Measurements from ENCODE around the gene IFI44L.

IFI44L gene

DNA sequence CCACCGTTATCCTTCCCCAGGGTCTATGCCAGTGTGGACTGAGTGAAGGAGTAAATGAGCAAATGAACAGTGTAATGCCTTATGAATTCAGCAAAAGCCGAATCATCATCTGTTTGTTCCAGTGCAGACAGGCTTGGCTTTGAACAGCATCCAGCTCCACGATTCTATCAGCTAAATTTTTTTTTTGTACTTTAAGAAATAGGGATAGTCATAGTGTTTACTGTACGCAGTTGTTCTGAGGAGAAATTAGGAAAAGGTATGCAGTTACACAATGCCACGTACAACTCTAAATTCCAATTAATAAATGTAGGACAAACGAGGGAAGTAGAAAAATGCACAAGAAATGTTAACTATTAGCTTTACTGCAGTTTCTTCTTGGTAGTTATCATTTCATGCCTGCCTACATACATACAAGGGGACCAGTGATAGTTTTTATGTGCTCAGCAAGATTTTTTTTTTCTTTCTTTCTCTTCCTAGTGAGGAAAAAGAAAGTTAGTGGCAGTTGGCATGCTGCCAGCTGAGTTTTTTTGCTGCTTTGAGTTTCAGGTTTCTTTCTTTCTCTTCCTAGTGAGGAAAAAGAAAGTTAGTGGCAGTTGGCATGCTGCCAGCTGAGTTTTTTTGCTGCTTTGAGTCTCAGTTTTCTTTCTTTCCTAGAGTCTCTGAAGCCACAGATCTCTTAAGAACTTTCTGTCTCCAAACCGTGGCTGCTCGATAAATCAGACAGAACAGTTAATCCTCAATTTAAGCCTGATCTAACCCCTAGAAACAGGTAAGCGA, at the start of gene IFI44L:
Gene IFI44L (plus strand): TSS at position 646 of the 777 bp plus-strand sequence. CDS start 7,468 bp downstream, outside the sequence.
- no peak for DNase-seq

GRCh38 chr1:78570539-78570938, 49.7 kb upstream of the IFI44L start:
- DNase-seq, result no peak

DNA sequence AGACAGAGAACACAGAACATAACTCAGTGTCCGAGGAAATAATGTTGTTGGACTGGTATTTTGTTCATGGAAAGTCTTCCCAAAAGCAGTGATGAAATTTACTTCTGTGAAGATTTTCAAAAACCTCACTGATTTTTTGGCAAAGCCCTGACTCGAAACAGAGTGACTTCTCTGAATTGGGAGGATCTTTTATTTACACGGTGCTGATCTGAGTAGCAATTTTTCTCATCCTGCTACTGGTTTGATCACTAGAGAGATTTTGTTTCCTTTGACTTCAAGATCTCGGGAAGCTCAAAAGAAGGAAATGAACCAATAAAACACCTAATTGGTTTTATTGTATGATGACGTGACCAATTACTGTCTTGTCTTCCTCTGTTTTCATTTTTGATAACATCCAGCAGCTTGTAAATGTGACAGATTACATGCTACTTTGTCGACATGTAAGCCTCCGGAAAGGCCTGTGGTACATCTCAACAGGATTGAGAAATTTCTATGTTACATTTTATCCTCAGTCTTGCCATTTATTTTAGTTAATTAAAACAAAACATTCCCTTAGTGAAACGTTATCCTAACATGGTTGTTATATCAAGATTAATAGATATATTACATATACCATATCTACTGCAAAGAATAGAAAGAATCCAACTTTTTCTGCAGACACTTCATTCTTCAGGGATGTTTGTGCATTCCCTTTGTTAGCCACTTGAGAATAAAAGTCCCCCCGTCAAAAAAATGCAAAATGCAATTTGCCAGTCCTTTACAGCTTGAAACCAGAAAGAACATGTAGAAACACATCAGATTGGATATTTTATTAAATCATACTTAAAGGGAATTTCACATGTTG, 42.8 kb upstream of the IFI44L start:
- DNase-seq, result no peak

- DNase-seq, result no peak
These were observed 33.7 kb upstream of the IFI44L start for GRCh38 chr1:78586572-78586971.

DNA sequence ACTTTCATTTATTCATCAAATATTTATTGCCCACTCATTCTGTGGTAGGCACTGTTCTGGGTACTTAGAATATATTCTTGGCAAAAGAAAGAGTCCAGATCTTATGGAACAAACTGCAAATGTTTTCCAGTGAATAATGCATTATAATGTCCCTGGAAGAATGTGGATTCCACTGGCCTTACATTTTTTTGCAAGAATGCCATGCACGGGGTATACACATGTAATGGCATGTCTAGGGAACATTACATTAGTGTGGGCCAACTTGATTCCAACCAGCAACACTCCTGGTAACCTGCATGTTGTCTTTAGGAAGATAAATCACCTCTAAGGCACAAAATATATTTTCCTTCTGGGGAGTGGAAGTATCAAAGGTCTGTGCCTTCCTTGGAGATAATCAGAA, 33.0 kb upstream of the IFI44L start:
- no peak for DNase-seq

GRCh38 chr1:78591971-78592370, 28.3 kb upstream of the IFI44L start:
- DNase-seq, result no peak

DNA sequence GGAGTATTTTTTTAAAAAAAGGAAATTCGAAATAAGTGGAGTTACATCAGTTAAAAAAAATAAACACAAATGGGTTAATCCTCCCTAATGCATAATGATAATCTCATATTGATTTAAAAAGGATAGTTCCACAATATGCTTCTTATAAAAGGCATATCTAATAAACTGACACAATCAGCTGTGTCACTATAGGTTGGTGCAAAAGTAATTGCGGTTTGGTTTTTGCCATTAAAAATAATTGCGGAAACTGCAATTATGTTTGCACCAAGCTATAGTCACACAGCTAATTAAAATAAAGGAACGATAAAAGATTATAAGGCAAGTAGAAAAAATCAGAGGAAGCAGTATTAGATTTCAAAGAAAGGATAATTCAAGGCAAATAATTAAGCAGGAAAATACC, 21.0 kb upstream of the IFI44L start:
- DNase-seq, result no peak

DNA sequence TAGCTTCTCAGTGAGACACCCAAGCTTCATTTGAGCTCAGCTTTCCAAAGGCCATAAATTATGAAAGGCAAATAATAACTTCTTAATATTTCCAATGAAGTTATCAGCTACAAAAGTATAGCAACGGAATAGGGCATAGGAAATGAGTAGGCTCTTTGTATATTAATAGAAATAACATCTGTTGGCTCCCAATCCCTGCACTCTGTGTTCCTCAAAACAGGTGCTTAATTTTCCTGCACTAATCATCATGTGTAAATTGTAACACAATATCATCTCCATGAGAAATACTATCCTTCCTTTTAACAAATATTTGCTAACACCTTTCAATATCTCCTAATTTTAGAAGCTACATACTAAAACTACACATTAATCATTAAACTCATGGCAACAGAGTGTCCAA, 19.2 kb upstream of the IFI44L start:
- DNase-seq, result no peak

GRCh38 chr1:78603206-78603605, 17.0 kb upstream of the IFI44L start:
- DNase-seq, result no peak

- no peak for DNase-seq
These were observed 15.6 kb upstream of the IFI44L start for GRCh38 chr1:78604643-78605042.

- DNase-seq, result no peak
These were observed 14.0 kb upstream of the IFI44L start for GRCh38 chr1:78606274-78606673.

- no peak for DNase-seq
These were observed 12.8 kb upstream of the IFI44L start for GRCh38 chr1:78607334-78607927.

- no peak for DNase-seq
These were observed 12.3 kb upstream of the IFI44L start for GRCh38 chr1:78607944-78608343.

GRCh38 chr1:78617615-78618026, 2.6 kb upstream of the IFI44L start:
- DNase-seq, result no peak

DNA sequence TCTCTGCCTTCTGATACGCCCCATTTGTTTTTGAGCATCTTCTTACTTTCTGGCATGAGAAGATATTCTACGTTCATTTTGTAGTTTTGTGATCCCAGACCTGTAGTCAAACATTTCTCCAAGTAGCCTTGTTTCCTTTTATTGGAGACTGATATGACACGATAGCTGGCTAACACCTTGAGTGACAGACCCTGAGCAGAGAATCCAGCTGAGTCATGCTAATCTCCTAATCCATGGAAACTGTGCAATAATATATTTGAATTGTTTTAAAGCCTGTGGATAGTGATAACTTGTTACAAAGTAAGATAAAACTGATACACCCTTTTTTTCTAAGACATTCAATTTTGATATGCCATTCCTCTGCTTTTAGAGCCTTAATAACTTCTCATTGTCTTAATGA, 1.2 kb upstream of the IFI44L start:
- DNase-seq, result no peak

- DNase-seq, result no peak
These were observed 824 bp upstream of the IFI44L start for GRCh38 chr1:78619446-78619802.

GRCh38 chr1:78620666-78621065, 418 bp downstream of the IFI44L start:
- DNase-seq, result no peak

DNA sequence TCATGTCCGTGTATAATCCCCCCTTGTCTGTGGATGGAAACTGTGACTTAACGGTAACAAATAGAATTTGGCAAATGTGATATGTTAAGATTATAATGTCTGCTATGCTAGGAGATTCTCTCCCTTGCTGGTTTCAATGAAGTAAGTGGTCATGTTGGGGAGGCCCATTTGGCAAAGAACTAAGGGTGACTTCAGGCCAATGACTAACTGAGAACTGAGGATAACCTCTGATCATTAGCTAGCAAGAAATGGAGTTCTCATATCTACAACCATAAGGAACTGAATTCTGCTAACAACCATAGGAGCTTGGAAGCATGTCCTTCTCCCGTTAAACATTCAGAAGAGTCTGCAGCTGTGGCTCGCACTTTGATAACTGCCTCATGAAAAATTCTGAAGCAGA, 2.3 kb downstream of the IFI44L start:
- DNase-seq, result no peak

GRCh38 chr1:78624035-78624434, 3.8 kb downstream of the IFI44L start:
- no peak for DNase-seq

DNA sequence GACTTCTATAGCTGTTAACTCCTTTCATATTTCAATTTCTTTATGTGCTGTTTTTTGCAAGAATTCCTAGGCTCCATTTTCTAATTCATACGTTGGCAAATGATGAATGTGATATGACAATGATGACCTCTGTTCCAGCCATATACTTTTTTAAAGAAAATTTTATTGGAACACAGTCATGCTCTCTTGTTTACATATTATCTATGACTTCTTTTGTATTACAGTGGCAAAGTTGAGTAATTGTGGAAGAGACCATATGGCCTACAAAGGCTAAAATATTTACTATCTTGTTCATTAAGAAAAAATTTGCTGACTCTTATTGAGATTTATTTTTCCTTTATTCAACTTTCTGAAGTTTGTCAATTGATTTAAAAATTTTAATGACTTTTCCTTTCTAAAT, 7.1 kb downstream of the IFI44L start:
- no peak for DNase-seq

DNA sequence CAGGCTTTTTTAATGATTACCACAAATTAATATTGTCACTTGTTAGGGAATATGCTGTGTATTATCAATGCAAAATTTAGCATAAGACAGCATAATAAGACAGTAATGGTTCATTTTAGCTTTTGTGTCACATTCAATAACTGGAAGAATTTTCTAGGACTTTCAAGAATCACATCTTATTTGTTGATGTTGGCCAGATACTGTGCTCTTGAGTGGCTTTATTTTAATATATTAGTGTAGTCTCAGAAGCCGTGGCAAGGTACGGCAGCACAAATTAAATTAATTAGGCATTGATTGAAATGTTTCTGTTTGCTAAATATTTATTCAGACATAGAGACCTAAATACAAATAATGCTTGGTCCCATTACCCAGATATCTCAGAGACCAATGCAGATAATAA, 10.4 kb downstream of the IFI44L start:
- DNase-seq, result no peak

- no peak for DNase-seq
These were observed 13.0 kb downstream of the IFI44L start for GRCh38 chr1:78633209-78633608.

GRCh38 chr1:78640462-78640861, 20.2 kb downstream of the IFI44L start:
- no peak for DNase-seq

DNA sequence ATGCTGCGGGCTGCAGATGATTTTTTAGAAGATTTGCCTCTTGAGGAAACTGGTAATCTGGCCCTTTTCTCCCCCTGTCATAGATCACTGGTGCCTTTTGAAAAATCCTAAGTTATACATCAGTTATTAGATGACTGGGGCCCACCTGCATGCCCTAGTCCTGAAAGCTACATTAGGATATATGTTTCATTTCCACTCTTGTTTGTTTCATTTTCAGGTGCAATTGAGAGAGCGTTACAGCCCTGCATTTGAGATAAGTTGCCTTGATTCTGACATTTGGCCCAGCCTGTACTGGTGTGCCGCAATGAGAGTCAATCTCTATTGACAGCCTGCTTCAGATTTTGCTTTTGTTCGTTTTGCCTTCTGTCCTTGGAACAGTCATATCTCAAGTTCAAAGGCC, 21.3 kb downstream of the IFI44L start:
- DNase-seq, result no peak
